Stimulated activated CD8-positive, alpha-beta memory T cell treated with anti-CD3 and anti-CD28 coated beads, Interleukin-4, amount 100 ng/mL, for 48 hours (primary cell): ENCODE measurements around the gene CDPF1.
"Not testable (repeated sequence)": the region's sequence is repeated elsewhere in the genome, so short reads cannot be mapped to it uniquely, and the experiment has no call there.

ENCODE experiments used
- DNase-seq: peaks from one replicate; pipeline ENCODE4 v3.0.0-alpha.2; 2020

The CDPF1 gene

DNA sequence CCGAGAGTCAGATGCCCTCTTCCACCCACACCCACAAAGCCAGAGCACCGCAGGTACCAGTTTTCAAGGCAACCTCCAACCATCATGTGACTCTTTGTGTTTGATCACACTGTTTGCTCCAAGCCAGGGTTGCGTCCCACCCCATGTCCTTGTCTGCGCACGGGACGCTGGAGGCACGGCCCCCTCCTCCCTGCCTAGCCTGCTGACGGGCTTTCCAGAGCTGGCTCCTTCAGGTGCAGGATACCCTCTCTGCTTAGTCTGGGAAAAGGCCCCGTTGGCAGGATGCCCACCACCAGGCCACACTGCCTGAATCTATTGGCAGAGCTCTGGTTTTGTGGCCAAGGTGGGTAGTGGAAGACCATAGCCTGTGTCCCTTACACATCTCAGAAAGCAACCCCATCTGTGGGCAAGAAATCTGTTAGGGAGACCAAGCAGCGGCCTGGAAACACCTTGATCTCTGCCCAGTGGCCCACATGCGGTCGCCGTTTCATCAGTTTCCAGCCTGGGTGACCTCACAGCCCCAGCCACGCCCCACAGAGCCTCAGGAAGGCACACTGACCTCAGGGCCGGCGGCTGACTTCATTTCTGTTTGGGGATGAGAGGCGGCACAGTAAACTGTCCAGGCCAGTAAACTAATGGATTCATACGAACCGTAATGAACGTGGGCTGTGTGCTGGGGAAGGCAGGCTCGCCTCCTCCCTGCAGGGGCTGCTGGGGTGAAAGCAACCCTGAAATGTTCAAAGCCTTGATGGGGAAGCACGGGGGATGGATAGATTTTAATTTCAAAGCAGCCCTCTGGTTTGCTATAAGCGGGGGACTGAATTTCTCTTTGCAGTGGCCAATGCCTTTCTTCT lies 25.8 kb downstream of the CDPF1 start:
- DNase-seq, result no peak

DNA sequence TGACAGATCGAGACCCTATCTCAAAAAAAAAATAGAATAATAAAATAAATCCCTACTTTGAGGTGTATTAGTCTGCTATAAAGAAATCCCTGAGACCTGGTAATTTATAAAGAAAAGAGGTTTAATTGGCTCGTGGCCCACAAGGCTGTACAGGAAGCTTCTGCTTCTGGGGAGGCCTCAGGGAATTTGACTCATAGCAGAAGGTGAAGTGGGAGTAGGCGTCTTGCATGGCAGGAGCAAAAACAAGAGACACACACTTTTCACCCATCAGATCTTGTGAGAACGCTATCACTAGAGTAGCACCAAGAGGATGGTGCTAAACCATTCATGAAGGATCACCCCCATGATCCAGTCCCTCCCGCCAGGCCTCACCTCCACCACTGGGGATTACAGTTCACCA lies 29.2 kb downstream of the CDPF1 start:
- DNase-seq, result no peak

DNA sequence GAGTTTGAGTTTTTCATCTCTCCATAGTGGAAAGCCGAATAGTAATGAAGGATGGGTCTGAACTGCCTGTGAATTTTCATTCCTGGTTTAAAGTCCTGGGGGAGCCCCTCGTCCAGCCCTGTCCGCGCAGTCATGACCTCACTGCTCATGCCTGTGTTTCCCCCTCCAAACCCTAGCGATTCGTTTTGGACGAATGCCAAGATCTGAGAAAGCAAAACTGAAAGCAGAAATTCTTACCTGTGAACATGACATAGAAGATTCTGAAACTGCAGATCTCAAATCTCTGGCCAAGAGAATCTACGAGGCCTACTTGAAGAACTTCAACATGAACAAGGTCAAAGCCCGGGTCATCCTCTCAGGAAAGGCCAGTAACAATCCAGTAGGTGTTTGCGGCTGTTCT lies 30.5 kb downstream of the CDPF1 start:
- no peak for DNase-seq

DNA sequence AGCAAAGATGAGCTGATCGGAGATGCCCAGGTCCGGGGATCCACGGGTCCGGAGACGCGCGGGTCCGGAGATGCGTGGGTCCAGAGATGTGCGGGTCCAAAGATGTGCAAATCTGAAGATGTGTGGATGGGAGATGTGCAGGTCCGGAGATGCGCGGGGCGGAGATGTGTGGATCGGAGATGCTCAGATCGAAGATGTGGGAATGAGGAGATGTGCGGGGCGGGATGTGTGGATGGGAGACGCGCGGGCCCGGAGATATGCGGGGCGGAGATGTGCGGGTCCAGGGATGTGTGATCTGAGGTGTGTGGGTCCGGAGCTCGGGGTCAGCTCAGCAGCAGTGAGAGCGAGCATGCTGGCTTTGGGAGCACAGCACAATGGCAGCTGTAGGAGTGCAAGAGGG lies 35.5 kb downstream of the CDPF1 start:
- no peak for DNase-seq

DNA sequence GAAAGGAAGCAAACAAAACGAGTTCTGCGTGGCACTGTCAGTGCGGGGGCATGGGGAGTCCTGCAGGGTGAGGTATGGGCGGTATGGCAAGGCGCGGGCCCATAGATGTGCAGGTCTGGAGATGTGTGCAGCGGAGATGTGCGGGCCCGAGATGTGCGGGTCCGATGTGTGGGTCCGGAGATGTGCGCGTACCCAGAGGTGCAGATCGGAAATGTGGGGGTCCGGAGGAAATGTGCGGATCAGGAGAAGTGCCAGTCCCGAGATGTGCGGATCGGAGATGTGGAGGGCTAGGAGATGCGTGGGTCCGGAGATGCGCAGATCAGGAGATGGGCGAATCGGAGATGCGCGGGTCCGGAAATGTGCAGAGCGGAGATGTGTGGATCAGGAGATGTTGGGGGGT lies 35.9 kb downstream of the CDPF1 start:
- no peak for DNase-seq

DNA sequence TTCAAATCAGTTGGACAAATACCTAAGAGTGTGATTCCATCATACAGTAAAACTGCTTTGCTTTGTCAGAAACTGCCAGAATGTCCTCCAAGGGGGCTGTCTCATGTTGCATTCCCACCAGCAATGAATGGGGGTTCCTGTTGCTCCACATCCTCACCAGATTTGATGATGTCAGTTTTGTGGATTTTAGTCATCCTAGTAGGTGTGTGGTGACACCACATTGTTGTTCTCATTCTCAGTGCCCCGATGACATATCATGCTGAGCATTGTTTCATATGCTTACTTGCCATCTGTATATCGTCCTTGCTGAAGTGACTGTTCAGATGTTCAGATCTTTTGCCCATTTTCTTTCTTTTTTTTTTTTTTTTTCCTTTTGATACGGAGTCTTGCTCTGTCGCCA lies 37.0 kb downstream of the CDPF1 start:
- DNase-seq, result peak; percentile 27

DNA sequence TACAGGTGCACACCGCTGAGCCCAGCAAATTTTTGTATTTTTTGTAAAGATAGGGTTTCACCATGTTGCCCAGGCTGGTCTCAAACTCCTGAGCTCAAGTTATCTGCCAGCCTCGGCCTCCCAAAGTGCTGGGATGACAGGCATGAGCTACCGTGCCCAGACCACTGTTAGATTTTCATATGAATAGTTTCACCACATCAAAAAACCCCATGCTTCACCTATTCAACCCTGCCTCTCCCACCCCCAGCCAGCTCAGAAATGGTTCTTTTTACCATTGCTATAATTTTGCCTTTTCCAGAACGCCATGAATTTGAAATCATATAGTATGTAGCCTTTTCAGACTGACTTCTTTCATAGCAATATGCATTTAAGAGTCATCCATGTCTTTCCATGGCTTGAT lies 37.9 kb downstream of the CDPF1 start:
- DNase-seq, result peak; percentile 27

DNA sequence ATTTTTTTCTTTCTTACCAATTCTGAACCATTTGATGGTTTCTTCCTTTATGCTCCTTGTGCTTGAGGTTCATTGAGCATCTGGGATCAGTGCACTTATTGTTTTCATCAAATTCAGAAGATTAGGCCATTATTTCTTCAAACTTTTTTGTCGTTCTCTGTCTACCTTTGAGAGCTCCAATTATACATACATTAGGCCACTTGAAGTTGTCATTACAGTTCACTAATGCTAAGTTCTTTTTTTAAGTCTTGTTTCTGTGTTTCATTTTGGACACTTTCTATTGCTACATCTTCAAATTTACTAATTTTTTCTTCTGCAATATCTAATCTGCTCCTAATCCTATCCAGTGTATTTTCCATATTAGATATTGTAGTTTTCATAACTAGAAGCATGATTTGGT lies 40.8 kb downstream of the CDPF1 start:
- no peak for DNase-seq

DNA sequence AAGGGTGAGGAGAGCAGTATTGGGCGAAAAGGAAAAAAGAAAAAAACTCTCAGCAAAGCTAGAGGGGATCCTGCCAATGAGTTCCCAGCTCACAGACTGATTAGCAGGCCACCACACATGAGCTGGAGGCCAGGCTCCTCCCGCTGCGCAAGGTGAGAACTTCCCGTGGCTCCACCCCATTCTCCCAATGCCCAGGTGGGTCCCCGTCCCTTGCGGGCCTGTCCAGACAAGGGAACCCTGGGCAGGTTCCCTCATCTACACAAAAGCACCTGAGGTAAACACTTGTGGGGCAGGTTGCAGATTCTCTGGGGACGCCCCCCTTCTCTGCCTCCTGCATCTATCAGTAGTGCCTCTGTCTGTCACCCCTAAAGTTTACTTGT lies 46.5 kb downstream of the CDPF1 start:
- no peak for DNase-seq

DNA sequence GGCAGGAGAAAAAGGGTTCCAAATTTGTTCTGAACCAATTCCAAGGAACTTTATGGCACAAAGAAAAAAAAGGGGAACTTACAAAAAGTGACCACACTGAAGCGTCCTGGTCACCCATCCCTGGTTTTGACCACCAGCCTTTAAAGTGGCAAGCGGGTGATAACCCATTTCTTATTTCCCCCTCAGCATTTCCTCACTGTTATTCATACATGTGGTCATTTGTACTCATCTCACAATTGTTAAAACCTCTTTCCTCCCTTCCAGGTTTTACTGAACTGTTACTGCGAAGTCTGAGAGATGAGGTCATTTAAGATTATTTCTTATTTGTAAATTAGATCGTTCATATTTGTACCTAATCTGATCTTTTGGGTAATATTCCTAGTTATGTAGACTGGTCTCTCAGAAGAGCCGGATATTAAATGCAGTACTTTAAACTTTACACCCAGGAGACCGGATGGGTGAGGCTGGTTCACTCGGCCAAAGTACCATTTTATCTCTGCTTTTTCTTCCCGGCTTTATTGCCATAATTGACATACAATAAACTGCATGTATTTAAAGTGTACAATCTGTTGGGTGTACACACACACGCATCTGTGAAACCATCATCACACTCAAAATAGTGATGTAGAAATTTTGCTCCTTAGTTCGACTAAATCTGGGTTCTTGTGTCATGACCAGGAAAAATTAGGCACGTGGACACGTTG lies 47.0 kb downstream of the CDPF1 start:
- no peak for DNase-seq

DNA sequence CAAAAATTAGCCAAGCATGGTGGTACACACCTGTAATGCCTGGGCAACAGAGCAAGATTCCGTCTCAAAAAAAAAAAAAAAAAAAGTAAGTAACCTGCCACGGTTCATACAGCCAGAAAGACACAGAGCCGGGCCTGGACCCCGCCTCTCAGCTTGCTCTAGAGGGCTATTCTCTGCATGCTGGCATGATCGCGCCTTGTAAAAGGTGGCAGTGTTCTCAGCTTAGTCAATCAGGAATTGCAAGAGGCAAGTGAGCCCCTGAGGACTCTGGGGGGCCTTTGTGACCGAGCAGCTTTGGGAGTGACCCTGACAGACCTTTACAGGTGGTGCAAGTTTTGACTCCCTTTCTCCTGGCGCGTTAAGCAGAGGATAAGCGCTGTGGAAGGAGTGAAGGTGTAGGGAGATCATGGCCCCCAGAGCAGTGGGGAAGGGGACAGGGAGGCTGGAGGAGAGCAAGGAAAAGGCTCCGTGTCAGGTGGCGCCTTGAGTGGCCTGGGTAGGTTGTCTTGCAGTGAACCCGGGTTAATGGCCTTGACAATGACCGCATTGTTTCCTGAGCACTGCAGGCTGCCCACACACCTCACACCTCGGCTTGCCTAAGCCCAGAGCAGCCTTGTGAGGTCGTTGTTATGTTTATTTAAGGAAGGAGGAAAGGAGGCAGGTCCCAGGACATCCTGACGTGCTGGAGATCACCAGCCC lies 48.9 kb downstream of the CDPF1 start:
- DNase-seq, result no peak

DNA sequence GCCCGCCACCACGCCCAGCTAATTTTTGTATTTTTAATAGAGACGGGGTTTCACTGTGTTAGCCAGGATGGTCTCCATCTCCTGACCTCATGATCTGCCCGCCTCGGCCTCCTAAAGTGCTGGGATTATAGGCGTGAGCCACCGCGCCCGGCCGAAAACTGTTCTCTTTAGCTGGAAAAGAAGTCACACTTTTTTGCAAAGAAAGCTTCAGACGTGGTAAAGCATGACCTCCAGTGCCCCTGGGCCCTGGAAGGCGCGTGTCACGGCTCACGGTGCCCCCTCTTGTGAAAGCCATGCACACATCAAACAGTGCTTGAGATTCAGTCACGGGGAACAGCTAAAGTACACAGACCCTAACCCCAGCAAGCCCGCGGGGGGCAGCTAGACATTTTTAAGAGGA lies 51.3 kb downstream of the CDPF1 start:
- not testable (repeated sequence) for DNase-seq

DNA sequence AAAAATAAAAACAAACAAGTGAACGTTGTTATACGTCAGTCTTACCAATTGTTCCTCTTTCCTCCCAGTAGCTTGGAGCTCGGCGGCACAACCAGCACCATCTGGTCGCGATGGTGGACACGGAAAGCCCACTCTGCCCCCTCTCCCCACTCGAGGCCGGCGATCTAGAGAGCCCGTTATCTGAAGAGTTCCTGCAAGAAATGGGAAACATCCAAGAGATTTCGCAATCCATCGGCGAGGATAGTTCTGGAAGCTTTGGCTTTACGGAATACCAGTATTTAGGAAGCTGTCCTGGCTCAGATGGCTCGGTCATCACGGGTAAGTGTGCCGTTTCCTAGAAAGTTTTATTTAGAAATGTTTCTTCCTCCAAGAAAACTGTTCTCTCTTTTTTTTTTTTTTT lies 51.8 kb downstream of the CDPF1 start:
- no peak for DNase-seq

DNA sequence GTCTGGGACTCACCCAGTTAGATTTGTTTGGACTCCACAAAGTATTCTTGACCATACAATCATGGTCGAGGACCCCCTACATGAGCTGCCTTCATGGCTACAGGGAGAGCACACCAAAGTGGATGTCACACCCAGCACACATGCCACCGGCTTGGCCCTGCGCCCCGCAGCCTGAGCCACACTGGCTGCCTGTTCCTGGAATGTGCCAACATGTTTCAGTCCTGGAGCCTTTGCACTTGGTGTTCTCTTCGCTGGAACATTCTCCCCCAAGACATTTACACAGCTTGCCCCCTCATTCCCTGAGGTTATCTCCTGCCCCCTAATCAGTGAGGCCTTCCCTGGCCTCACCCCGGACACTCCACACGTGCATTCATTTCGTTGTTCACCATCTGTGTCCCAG lies 53.8 kb downstream of the CDPF1 start:
- DNase-seq, result no peak

DNA sequence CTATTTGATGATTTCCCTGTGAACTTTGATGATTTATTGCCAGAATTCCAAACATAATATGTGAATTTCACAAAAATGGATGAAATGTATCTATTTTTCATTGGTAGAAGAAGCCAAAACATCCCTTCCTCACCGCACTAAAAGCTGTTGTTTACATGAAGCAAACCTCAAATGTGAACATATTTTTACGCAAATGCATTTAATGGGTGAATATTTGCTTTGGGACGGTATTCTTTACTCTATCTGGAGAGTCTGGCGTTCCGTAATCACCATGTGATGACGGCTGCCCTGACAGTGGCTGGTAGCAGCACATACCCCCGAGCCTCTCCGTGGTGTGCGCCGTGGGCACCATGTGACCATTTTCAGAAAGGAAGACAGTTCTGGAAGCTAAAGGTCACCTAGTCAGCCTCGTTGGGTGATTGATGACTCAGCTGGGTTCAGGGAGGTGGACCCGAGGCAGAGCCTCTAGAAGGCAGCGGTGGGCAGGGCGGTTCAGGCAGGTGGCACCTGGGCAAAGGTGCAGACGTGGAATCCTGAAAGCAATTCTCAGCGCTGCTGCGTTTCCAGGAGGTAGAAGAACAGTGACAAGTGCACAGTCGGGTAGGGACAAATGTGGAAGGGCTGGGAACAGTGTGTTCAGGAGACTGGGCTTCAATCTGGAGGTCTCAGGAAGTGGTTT lies 54.5 kb downstream of the CDPF1 start:
- no peak for DNase-seq
